ENCODE data around the gene SLC7A5. TPM values are rescaled to one million over a fixed set of nuclear protein-coding genes. Genes with fewer than 3 reads are reported as not detected.

SLC7A5 gene
- polyA plus RNA-seq, 1 experiment: 60.2 TPM

- ChIA-PET POLR2A (no interaction called here), CTCF (interaction anchor here (3.2 kb wide), 1 partner anchor 19 kb away, joined by 15 read pairs; no protein-coding TSS in a partner anchor)
- no peak overlapping the region for H3K4me3 ChIP-seq (ENCODE audit: low read depth, low read length)
- no peak for DNase-seq (ENCODE audit: low read depth)
- H3K27me3 ChIP-seq (ENCODE audit: control insufficient read depth, insufficient read depth, low read length): no peaks in the 10 kb centered on the region
- no peak for TF ChIP-seq CTCF (IDR thresholded peaks at IDR 0.05; ENCODE audit: insufficient read depth, low read depth, low read length)
- H3K36me3 ChIP-seq (ENCODE audit: control insufficient read depth, insufficient read depth, low read length): peaks cover 51% of the 10 kb centered on the region
Measured at GRCh38 chr16:87830673-87831420, 38.5 kb downstream of the SLC7A5 start.

GRCh38 chr16:87829988-87830672 lies 39.2 kb downstream of the SLC7A5 start:
- no peak for TF ChIP-seq CTCF (IDR thresholded peaks at IDR 0.05; ENCODE audit: insufficient read depth, low read depth, low read length)
- ChIA-PET CTCF (interaction anchor here (2.7 to 3.2 kb wide), 2 partner anchors 20 kb away, joined by 14 to 15 read pairs; no protein-coding TSS in a partner anchor), POLR2A (no interaction called here)
- Histone ChIP-seq H3K27me3 (ENCODE audit: control insufficient read depth, insufficient read depth, low read length) (no peaks in the 10 kb centered on the region), H3K4me3 (ENCODE audit: low read depth, low read length) (no peak overlapping the region), H3K36me3 (ENCODE audit: control insufficient read depth, insufficient read depth, low read length) (peaks cover 45% of the 10 kb centered on the region)
- DNase-seq (ENCODE audit: low read depth): no peak

DNA sequence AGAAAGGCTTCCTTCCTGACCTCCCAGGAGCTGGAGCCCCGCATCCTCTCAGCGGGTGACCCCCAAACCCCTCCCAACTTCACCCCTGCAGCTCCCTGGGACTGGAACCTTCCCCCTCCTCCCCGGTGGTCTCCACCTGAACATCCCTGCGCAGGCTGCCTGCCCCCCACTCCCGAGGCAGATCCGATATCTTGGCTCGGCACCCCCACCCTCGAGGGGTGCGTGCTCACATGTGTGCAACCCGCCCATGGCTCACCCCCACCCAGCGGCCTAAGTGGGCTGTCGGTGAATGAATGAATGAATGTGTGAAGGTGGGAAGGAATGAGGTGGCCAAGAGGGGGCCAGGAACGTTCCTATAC lies 39.7 kb downstream of the SLC7A5 start:
- Histone ChIP-seq H3K4me3 (ENCODE audit: low read depth, low read length) (no peak overlapping the region), H3K36me3 (ENCODE audit: control insufficient read depth, insufficient read depth, low read length) (peaks cover 40% of the 10 kb centered on the region), H3K27me3 (ENCODE audit: control insufficient read depth, insufficient read depth, low read length) (no peaks in the 10 kb centered on the region)
- ChIA-PET CTCF (interaction anchor here (1.4 to 2.7 kb wide), 2 partner anchors 20 to 51 kb away, joined by 4 to 14 read pairs; no protein-coding TSS in a partner anchor), POLR2A (no interaction called here)
- TF ChIP-seq CTCF (IDR thresholded peaks at IDR 0.05; ENCODE audit: insufficient read depth, low read depth, low read length): no peak
- no peak for DNase-seq (ENCODE audit: low read depth)

GRCh38 chr16:87828907-87829621 lies 40.2 kb downstream of the SLC7A5 start:
- CTCF ChIA-PET: interaction anchor here (1.4 to 2.7 kb wide), 2 partner anchors 21 to 50 kb away, joined by 4 to 14 read pairs; no protein-coding TSS in a partner anchor
- no peaks in the 10 kb centered on the region for H3K27me3 ChIP-seq (ENCODE audit: control insufficient read depth, insufficient read depth, low read length)
- no peak for DNase-seq (ENCODE audit: low read depth)
- peaks cover 35% of the 10 kb centered on the region for H3K36me3 ChIP-seq (ENCODE audit: control insufficient read depth, insufficient read depth, low read length)
- no peak overlapping the region for H3K4me3 ChIP-seq (ENCODE audit: low read depth, low read length)
- POLR2A ChIA-PET: no interaction called here
- TF ChIP-seq CTCF (IDR thresholded peaks at IDR 0.05; ENCODE audit: insufficient read depth, low read depth, low read length): no peak

Data from BJ (cell line).